Neuronal stem cell (in vitro differentiated cells): ENCODE measurements around the gene BUD13.

Experiments used
- DNase-seq: peaks from one replicate; pipeline ENCODE4 v3.0.0-alpha.2; 2013; ENCODE audit warnings: low spot score
- H2AFZ ChIP-seq: one replicate; pipeline ENCODE4 v1.6.1; 2013; ENCODE audit warnings: mild to moderate bottlenecking, low read length, inconsistent platforms
- H2AK5ac ChIP-seq: 2 replicates; pipeline ENCODE4 v1.6.1; 2013; ENCODE audit warnings: low read depth, mild to moderate bottlenecking, inconsistent platforms, low read length, moderate library complexity, mixed read lengths
- H2BK120ac ChIP-seq: 2 replicates; pipeline ENCODE4 v1.6.1; 2013; ENCODE audit warnings: low read depth, mild to moderate bottlenecking, inconsistent platforms, low read length, moderate library complexity, mixed read lengths
- H2BK12ac ChIP-seq: one replicate; pipeline ENCODE4 v1.6.1; 2013; ENCODE audit warnings: low read length, inconsistent platforms
- H2BK15ac ChIP-seq: 2 replicates; pipeline ENCODE4 v1.6.1; 2013; ENCODE audit warnings: mild to moderate bottlenecking, low read length, inconsistent platforms, mixed read lengths
- H2BK5ac ChIP-seq: one replicate; pipeline ENCODE4 v1.6.1; 2013; ENCODE audit warnings: inconsistent platforms, mild to moderate bottlenecking, low read length, moderate library complexity
- H3K14ac ChIP-seq: one replicate; pipeline ENCODE4 v1.6.1; 2013; ENCODE audit warnings: low read length, inconsistent platforms
- H3K18ac ChIP-seq: 2 replicates; pipeline ENCODE4 v1.6.1; 2013; ENCODE audit warnings: low read length, inconsistent platforms
- H3K23ac ChIP-seq: 2 replicates; pipeline ENCODE4 v1.6.1; 2013; ENCODE audit warnings: low read depth, mild to moderate bottlenecking, mixed read lengths, low read length, inconsistent platforms; ENCODE audit not compliant: poor library complexity
- H3K27ac ChIP-seq: replicated peaks from 3 replicates; pipeline ENCODE4 v1.5.1; 2013; ENCODE audit warnings: low read length, inconsistent platforms
- H3K27me3 ChIP-seq, 3 experiments: 2 replicates each; pipeline ENCODE4 v1.6.1; 2013; ENCODE audit warnings: low read length in 3 of 3, mild to moderate bottlenecking in 2 of 3, inconsistent platforms in 1 of 3, low read depth in 1 of 3, mixed read lengths in 1 of 3, moderate library complexity in 1 of 3; ENCODE audit not compliant: control insufficient read depth in 3 of 3, insufficient read depth in 3 of 3
- H3K36me3 ChIP-seq, 2 donors: replicated peaks in 1 of 2; 2 replicates each; pipeline ENCODE4 v1.6.1; 2013; ENCODE audit warnings: low read length in 2 of 2; ENCODE audit not compliant: control insufficient read depth in 2 of 2, insufficient read depth in 2 of 2
- H3K4ac ChIP-seq: 2 replicates; pipeline ENCODE4 v1.6.1; 2013; ENCODE audit warnings: inconsistent platforms, mild to moderate bottlenecking, low read length, moderate library complexity
- H3K4me1 ChIP-seq, 2 donors: 1 replicate in 1 of 2; 2 replicates in 1 of 2; pipeline ENCODE4 v1.6.1; 2013; ENCODE audit warnings: low read length in 2 of 2, low read depth in 1 of 2; ENCODE audit not compliant: control insufficient read depth in 2 of 2, insufficient read depth in 1 of 2
- H3K4me2 ChIP-seq: one replicate; pipeline ENCODE4 v1.6.1; 2013; ENCODE audit warnings: mild to moderate bottlenecking, low read length, inconsistent platforms; ENCODE audit not compliant: insufficient read depth, poor library complexity, severe bottlenecking
- H3K4me3 ChIP-seq, 2 donors: 2 replicates each; pipeline ENCODE4 v1.5.1; 2013; ENCODE audit warnings: low read length in 2 of 2, mild to moderate bottlenecking in 2 of 2, inconsistent platforms in 1 of 2, moderate library complexity in 1 of 2
- H3K79me1 ChIP-seq: one replicate; pipeline ENCODE4 v1.6.1; 2013; ENCODE audit warnings: low read depth, mild to moderate bottlenecking, inconsistent platforms, low read length, moderate library complexity
- H3K9ac ChIP-seq: one replicate; pipeline ENCODE4 v1.6.1; 2013; ENCODE audit warnings: mild to moderate bottlenecking, low read depth, low read length, inconsistent platforms; ENCODE audit not compliant: poor library complexity
- H3K9me3 ChIP-seq, 2 donors: replicated peaks in 1 of 2; 2 replicates each; pipeline versions ENCODE3 to v1.6.1; 2013; ENCODE audit warnings: low read length in 2 of 2, mild to moderate bottlenecking in 2 of 2, inconsistent platforms in 1 of 2, low read depth in 1 of 2, mixed read lengths in 1 of 2, moderate library complexity in 1 of 2; ENCODE audit not compliant: control insufficient read depth in 2 of 2, insufficient read depth in 1 of 2
- H4K8ac ChIP-seq: one replicate; pipeline ENCODE4 v1.6.1; 2013; ENCODE audit warnings: low read depth, mild to moderate bottlenecking, inconsistent platforms, low read length, moderate library complexity
- H4K91ac ChIP-seq: one replicate; pipeline ENCODE4 v1.6.1; 2013; ENCODE audit warnings: low read length, low read depth, mild to moderate bottlenecking, inconsistent platforms; ENCODE audit not compliant: poor library complexity
- WGBS, 2 donors: extraction: QIAGEN DNeasy Blood & Tissue Kit; methylation state at CpG; one replicate each; pipeline ENCODE4 v1.1.7; 2013; ENCODE audit warnings: missing lambda C conversion rate in 2 of 2, mixed read lengths in 1 of 2; ENCODE audit not compliant: insufficient read length in 2 of 2, insufficient replicate concordance in 1 of 2; ENCODE audit errors: extremely low coverage in 2 of 2; 5-methylcytosine and 5-hydroxymethylcytosine counted together

BUD13 gene

DNA sequence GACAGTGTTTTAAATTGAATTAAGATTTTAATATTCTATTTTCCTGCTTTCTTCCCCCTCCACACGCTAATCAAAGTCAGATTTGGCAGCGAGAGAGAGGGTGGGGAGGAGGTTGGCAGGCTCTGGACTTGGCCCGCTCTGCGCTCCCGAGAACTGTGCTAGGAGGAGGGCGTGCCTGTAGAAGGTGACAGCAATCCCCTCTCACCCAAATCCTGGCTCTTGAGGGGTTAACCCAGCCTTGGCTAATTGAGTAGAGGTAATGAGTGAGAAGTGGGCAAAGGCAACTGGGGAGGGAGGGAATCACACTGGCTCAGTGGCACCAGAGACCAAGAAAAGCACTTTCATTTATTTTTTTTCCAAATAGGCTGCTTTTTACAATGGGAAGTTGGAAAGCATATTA, 42.2 kb downstream of the BUD13 start:
- H3K18ac ChIP-seq: peak overlapping the region; percentile 83
- no peaks in the 10 kb centered on the region for H3K9me3 ChIP-seq
- H3K4ac ChIP-seq: no peak overlapping the region
- H3K36me3 ChIP-seq: no peaks in the 10 kb centered on the region
- H3K9ac ChIP-seq: no peak overlapping the region
- H3K27me3 ChIP-seq: no peaks in the 10 kb centered on the region
- H4K91ac ChIP-seq: no peak overlapping the region
- H2BK5ac ChIP-seq: no peak overlapping the region
- H3K23ac ChIP-seq: no peak overlapping the region
- no peak overlapping the region for H3K4me3 ChIP-seq
- H2BK120ac ChIP-seq: no peak overlapping the region
- no peak overlapping the region for H3K14ac ChIP-seq
- H3K4me1 ChIP-seq: peaks cover 17 to 32% of the 10 kb centered on the region in 2 donors
- no peak overlapping the region for H3K4me2 ChIP-seq
- no peak overlapping the region for H2AK5ac ChIP-seq
- no peak overlapping the region for H2AFZ ChIP-seq
- no peaks in the 10 kb centered on the region for H3K79me1 ChIP-seq
- no peak overlapping the region for H2BK15ac ChIP-seq
- no peak overlapping the region for H2BK12ac ChIP-seq
- no peak overlapping the region for H3K27ac ChIP-seq
- WGBS, 2 donors: no CpG with 5 or more reads among the region's 6 CpGs
- no peak overlapping the region for H4K8ac ChIP-seq
- DNase-seq: no peak

DNA sequence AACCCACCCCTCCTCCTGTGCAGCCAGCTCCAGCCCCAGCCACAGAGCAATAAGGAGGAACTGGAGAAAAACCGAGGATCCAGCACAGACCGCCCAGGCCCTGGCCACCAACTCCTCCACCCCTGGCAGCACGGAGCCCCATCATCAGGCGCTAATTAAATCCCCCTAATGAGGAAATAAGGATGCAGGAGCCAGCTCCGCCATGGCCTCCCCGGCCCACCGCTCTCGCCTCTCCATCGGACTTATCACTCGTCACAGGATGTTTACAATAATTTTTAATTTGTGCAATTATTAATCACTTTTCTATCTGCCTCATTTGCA, 42.6 kb downstream of the BUD13 start:
- H2BK12ac ChIP-seq: no peak overlapping the region
- no peaks in the 10 kb centered on the region for H3K79me1 ChIP-seq
- H3K4me2 ChIP-seq: no peak overlapping the region
- H3K23ac ChIP-seq: no peak overlapping the region
- no peak overlapping the region for H3K14ac ChIP-seq
- no peaks in the 10 kb centered on the region for H3K27me3 ChIP-seq
- H2AFZ ChIP-seq: no peak overlapping the region
- DNase-seq: no peak
- no peak overlapping the region for H3K4ac ChIP-seq
- no peak overlapping the region for H3K18ac ChIP-seq
- H3K36me3 ChIP-seq: no peaks in the 10 kb centered on the region
- no peak overlapping the region for H3K4me3 ChIP-seq
- no peak overlapping the region for H3K27ac ChIP-seq
- no peak overlapping the region for H3K9ac ChIP-seq
- peak overlapping the region; percentile 49 for H2BK15ac ChIP-seq
- no peak overlapping the region for H4K8ac ChIP-seq
- no peak overlapping the region for H4K91ac ChIP-seq
- WGBS, 2 donors: no CpG with 5 or more reads among the region's 10 CpGs
- H2BK5ac ChIP-seq: no peak overlapping the region
- H3K4me1 ChIP-seq: peaks cover 17 to 35% of the 10 kb centered on the region in 2 donors
- no peaks in the 10 kb centered on the region for H3K9me3 ChIP-seq
- no peak overlapping the region for H2BK120ac ChIP-seq
- H2AK5ac ChIP-seq: peak overlapping the region; percentile 22

DNA sequence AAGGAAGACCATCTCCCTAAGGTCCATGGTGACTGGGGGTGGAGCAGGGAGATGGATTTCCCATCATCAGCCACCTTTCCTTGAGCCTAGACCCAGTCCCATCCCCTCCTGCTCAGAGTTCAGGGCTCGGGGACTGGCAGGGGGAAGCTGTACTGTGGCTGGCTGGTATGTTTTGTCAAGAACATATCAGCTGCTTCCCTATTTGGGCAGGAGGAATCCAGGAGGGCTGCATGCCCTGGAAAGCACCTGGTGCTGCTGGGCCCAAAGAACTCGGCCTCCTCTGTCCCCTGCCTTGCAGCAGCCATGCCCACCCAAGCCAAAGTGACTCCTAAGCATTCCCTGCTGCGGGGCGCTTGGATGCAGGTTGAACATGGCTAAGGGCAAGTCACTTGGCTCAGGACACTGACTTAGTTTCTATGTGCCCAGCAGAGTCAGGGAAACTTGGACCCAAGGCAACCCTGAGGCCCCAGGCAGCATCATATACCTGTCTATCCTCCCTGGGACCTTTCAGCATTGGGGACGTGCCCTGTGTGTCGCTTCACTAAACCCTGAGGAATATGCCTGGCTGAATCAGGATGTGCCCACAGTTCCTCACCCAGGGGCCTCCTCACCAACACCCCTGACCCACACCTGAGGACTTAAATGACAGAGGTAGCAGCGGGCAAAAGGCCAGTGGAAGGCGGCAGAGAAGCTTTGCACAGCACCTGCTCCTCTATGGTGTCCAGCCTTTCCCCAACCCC, 43.1 kb downstream of the BUD13 start:
- Histone ChIP-seq H2BK12ac (no peak overlapping the region), H3K18ac (peak overlapping the region; percentile 76), H3K27me3 (peaks cover 0 to 3% (median 0%) of the 10 kb centered on the region in 3 experiments), H3K4ac (no peak overlapping the region), H2AK5ac (peak overlapping the region; percentile 57), H3K14ac (no peak overlapping the region), H3K4me3 (no peak overlapping the region), H3K9me3 (no peaks in the 10 kb centered on the region), H2BK120ac (no peak overlapping the region), H3K36me3 (no peaks in the 10 kb centered on the region), H3K4me2 (no peak overlapping the region), H4K91ac (no peak overlapping the region), H3K23ac (no peak overlapping the region), H3K79me1 (no peaks in the 10 kb centered on the region), H2BK15ac (peak overlapping the region; percentile 49), H3K4me1 (peaks cover 17 to 35% of the 10 kb centered on the region in 2 donors), H4K8ac (peak overlapping the region; percentile 55), H2AFZ (no peak overlapping the region), H3K9ac (no peak overlapping the region), H3K27ac (no peak overlapping the region), H2BK5ac (no peak overlapping the region)
- no peak for DNase-seq
- WGBS, 2 donors: no CpG with 5 or more reads among the region's 8 CpGs

DNA sequence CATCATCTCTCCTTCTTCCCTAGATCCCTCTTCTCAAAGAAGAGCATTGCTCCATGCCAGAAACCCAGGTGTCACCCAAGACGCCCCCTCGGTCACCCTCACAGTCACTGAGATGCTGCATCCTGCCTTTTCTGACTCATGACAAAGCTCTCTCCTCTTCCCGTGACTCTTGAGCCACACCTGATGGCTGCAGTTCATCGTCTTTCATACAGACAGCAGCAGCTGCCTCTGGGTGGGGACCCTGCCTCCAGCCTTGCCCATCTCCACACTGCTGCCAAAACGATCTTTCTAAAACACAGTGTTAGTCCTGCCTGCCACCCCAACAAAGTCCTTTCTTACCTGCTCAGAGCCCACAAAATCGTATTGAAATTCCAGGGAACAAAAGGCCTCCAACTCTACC, 44.8 kb downstream of the BUD13 start:
- Histone ChIP-seq H3K9me3 (no peaks in the 10 kb centered on the region), H3K36me3 (no peaks in the 10 kb centered on the region), H3K9ac (peak overlapping the region; percentile 25), H2BK12ac (no peak overlapping the region), H2AK5ac (peak overlapping the region; percentile 29), H3K79me1 (no peaks in the 10 kb centered on the region), H3K18ac (no peak overlapping the region), H3K27me3 (peaks cover 0 to 3% (median 0%) of the 10 kb centered on the region in 3 experiments), H3K27ac (no peak overlapping the region), H2BK15ac (peak overlapping the region; percentile 35), H4K91ac (no peak overlapping the region), H3K4me3 (no peak overlapping the region), H3K14ac (no peak overlapping the region), H4K8ac (no peak overlapping the region), H2BK5ac (no peak overlapping the region), H3K4me1 (peaks cover 17 to 34% of the 10 kb centered on the region in 2 donors), H3K4ac (no peak overlapping the region), H3K4me2 (no peak overlapping the region), H3K23ac (no peak overlapping the region), H2BK120ac (no peak overlapping the region), H2AFZ (no peak overlapping the region)
- no peak for DNase-seq
- no CpG with 5 or more reads among the region's 6 CpGs for WGBS, 2 donors
